CD4-positive, alpha-beta T cell (primary cell): ENCODE results near the gene GRID2. TPM values are rescaled to one million over a fixed set of nuclear protein-coding genes. Genes with fewer than 3 reads are reported as not detected.

Source experiments
- ATAC-seq: fragments of 200-7000 bp; cut with Tn5 transposase; one replicate; pipeline ENCODE4 v1.10.0; 2022; ENCODE audit warnings: mild to moderate bottlenecking; ENCODE audit not compliant: poor library complexity
- CTCF ChIA-PET: fragments of 350-600 bp; sonication (Branson Sonifier 250); formaldehyde crosslinking; loops from one replicate; lab custom pipeline; 2021; ENCODE audit warnings: antibody characterized with exemption, inconsistent platforms; lab: Charles Lee
- POLR2A ChIA-PET: fragments of 350-600 bp; sonication (Branson Sonifier 250); formaldehyde crosslinking; loops from one replicate; lab custom pipeline; 2021; ENCODE audit warnings: antibody characterized with exemption, inconsistent platforms; lab: Charles Lee
- DNase-seq, 14 experiments: peaks; one replicate each; pipeline ENCODE4 v3.0.0-alpha.2; 2013 to 2020; ENCODE audit warnings: mixed read lengths in 2 of 14
- H3K27ac ChIP-seq, 2 donors: one replicate each; pipeline versions ENCODE4 v1.5.1 to v1.7.0; 2013; ENCODE audit warnings: low read length in 2 of 2, low read depth in 1 of 2, mild to moderate bottlenecking in 1 of 2
- H3K27me3 ChIP-seq, 2 experiments: 1 replicate in 1 of 2; 2 replicates in 1 of 2; pipeline versions ENCODE4 v1.6.1 to v1.7.0; 2013; ENCODE audit warnings: low read length in 2 of 2, control low read depth in 1 of 2, mild to moderate bottlenecking in 1 of 2, moderate library complexity in 1 of 2; ENCODE audit not compliant: insufficient read depth in 2 of 2, control insufficient read depth in 1 of 2
- H3K36me3 ChIP-seq: one replicate; pipeline ENCODE4 v1.6.1; 2013; ENCODE audit warnings: low read length, control low read depth; ENCODE audit not compliant: insufficient read depth
- H3K4me1 ChIP-seq: one replicate; pipeline ENCODE4 v1.6.1; 2013; ENCODE audit warnings: low read length, control low read depth; ENCODE audit not compliant: insufficient read depth
- H3K4me3 ChIP-seq: one replicate; pipeline ENCODE4 v1.5.1; 2013; ENCODE audit warnings: mild to moderate bottlenecking, low read length, moderate library complexity
- H3K9me3 ChIP-seq, 2 experiments: 1 replicate in 1 of 2; 2 replicates in 1 of 2; pipeline versions ENCODE4 v1.6.1 to v1.7.0; 2013; ENCODE audit warnings: low read length in 2 of 2, mild to moderate bottlenecking in 2 of 2, control low read depth in 1 of 2, moderate library complexity in 1 of 2; ENCODE audit not compliant: control insufficient read depth in 1 of 2, insufficient read depth in 1 of 2
- H3K27ac Mint-ChIP-seq: one replicate; pipeline ENCODE4 v1.8.0; 2020; ENCODE audit warnings: mixed read lengths
- H3K27me3 Mint-ChIP-seq: one replicate; pipeline ENCODE4 v1.8.0; 2021; ENCODE audit warnings: mixed read lengths
- H3K36me3 Mint-ChIP-seq: one replicate; pipeline ENCODE4 v1.8.0; 2021; ENCODE audit warnings: low read depth, mixed read lengths
- H3K4me1 Mint-ChIP-seq: one replicate; pipeline ENCODE4 v1.8.0; 2021; ENCODE audit warnings: low read depth, mixed read lengths
- H3K4me3 Mint-ChIP-seq: one replicate; pipeline ENCODE4 v1.8.0; 2020; ENCODE audit warnings: mild to moderate bottlenecking, mixed read lengths
- H3K9me3 Mint-ChIP-seq: one replicate; pipeline ENCODE4 v1.8.0; 2020; ENCODE audit warnings: mixed read lengths
- intact Hi-C, 2 experiments: fragments of 100-400 bp; cut with DNase I in 1 of 2; cut with micrococcal nuclease in 1 of 2; formaldehyde crosslinking; loops; one replicate each; pipeline versions ENCODE4 v1.15.1 to v1.9.0; 2023 to 2025; cut with DNase I, micrococcal nuclease
- total RNA-seq, 174 experiments: library from RNA in 2 of 174; stranded (reverse) in 2 of 174; gene quantifications; one replicate each; pipeline ENCODE4 v1.2.3 and lab custom pipeline; 2021 to 2026
- TF ChIP-seq, protein P1 (sequence below): fragments of 200-600 bp; IDR thresholded peaks from one replicate; pipeline ENCODE4 v1.8.0; 2022; ENCODE audit warnings: antibody characterized with exemption, mild to moderate bottlenecking

GRID2 gene
- total RNA-seq, 2 experiments from 2014 or later: not detected

DNA sequence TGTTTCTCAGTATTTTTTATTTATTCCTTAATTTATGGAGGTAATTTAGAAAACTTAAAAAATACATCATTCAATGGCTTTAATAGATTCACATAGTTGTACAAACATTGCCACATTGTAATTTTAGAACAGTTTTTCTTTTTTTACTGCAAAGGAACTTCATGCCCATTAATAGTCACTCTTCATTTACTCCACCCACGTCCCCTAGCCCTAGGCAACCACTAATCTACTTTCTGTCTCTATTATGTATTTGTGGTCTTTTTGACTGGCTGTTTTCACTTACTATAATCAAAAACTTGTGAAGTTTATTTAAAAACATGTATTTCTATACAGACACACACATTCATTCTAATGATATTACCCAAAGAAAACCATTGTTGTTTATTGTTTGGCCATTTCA is 664.8 kb downstream of the GRID2 start:
- H3K36me3 ChIP-seq: no peaks in the 10 kb centered on the region
- H3K27me3 ChIP-seq: no peaks in the 10 kb centered on the region
- no peak overlapping the region for H3K4me3 Mint-ChIP-seq
- ATAC-seq (no peak), DNase-seq (no peak)
- CTCF ChIA-PET: no interaction called here
- no peaks in the 10 kb centered on the region for H3K4me1 ChIP-seq
- H3K4me3 ChIP-seq: no peak overlapping the region
- H3K9me3 Mint-ChIP-seq: peaks cover under 1% of the 10 kb centered on the region
- intact Hi-C loops: no loop called here
- TF ChIP-seq, protein P1, sequence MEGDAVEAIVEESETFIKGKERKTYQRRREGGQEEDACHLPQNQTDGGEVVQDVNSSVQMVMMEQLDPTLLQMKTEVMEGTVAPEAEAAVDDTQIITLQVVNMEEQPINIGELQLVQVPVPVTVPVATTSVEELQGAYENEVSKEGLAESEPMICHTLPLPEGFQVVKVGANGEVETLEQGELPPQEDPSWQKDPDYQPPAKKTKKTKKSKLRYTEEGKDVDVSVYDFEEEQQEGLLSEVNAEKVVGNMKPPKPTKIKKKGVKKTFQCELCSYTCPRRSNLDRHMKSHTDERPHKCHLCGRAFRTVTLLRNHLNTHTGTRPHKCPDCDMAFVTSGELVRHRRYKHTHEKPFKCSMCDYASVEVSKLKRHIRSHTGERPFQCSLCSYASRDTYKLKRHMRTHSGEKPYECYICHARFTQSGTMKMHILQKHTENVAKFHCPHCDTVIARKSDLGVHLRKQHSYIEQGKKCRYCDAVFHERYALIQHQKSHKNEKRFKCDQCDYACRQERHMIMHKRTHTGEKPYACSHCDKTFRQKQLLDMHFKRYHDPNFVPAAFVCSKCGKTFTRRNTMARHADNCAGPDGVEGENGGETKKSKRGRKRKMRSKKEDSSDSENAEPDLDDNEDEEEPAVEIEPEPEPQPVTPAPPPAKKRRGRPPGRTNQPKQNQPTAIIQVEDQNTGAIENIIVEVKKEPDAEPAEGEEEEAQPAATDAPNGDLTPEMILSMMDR: no peak
- H3K36me3 Mint-ChIP-seq: no peaks in the 10 kb centered on the region
- H3K9me3 ChIP-seq: no peaks in the 10 kb centered on the region
- no peaks in the 10 kb centered on the region for H3K27me3 Mint-ChIP-seq
- H3K27ac ChIP-seq: no peak overlapping the region
- H3K27ac Mint-ChIP-seq: no peak overlapping the region
- H3K4me1 Mint-ChIP-seq: no peaks in the 10 kb centered on the region
- POLR2A ChIA-PET: no interaction called here

DNA sequence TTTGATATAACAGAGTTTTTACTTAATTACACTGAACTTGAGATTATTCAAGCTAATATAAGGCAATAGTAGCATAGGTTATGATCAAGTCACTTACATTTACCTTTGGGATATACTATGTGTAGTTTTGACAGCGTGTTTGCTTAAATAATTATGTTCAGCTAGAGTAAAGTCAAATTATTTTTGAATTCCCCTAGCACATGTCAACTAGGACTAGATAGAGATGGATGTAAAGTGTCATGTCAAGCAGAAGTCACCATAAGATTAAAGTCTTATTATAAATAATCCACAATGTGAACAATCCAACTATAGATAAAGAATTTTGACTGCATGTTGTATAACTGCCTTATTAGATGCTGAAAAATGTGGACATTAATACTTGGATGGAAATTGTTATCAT is 665.2 kb downstream of the GRID2 start:
- H3K36me3 Mint-ChIP-seq: no peaks in the 10 kb centered on the region
- Histone ChIP-seq H3K4me3 (no peak overlapping the region), H3K9me3 (no peaks in the 10 kb centered on the region), H3K36me3 (no peaks in the 10 kb centered on the region), H3K4me1 (no peaks in the 10 kb centered on the region), H3K27me3 (no peaks in the 10 kb centered on the region), H3K27ac (no peak overlapping the region)
- ATAC-seq (no peak), DNase-seq (no peak)
- intact Hi-C loops: no loop called here
- no peaks in the 10 kb centered on the region for H3K9me3 Mint-ChIP-seq
- TF ChIP-seq, protein P1: no peak
- no peaks in the 10 kb centered on the region for H3K27me3 Mint-ChIP-seq
- no peak overlapping the region for H3K4me3 Mint-ChIP-seq
- ChIA-PET CTCF (no interaction called here), POLR2A (no interaction called here)
- no peaks in the 10 kb centered on the region for H3K4me1 Mint-ChIP-seq
- no peak overlapping the region for H3K27ac Mint-ChIP-seq

DNA sequence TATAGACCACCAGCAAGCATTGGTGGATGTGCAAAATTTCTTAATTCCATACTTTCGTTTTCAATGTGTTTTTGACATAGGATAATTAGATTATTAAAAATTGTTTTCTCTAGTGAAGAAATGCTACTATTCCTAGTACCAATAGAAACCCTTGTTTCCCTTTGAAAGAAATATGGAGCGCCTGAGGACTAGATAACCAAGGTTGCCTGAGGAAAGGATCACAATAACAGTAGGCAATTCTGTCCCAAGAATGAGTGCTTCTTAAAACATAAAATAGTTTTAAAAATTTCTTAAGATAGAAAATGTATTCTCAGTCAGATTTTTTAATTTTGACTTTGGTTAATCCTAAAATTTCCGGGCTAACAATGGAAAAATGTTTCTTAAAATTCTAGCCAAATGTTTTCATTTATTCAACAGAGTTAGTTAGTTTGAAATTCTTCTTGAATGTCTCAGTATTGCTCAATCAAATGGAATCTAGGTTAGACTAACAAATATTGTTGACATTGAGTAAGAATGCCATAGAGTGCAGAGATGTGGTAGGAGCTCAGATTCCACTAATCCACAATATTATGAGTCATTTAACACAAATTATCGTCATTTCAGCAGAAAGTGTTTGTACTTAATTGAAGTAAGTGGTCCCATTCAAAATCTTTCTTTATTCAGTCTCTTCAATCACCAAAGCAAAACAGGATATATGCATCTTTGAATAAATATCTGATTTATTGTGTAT is 666.0 kb downstream of the GRID2 start:
- Mint-ChIP-seq H3K4me1 (no peaks in the 10 kb centered on the region), H3K36me3 (no peaks in the 10 kb centered on the region), H3K27ac (no peak overlapping the region), H3K27me3 (no peaks in the 10 kb centered on the region), H3K4me3 (no peak overlapping the region), H3K9me3 (no peaks in the 10 kb centered on the region)
- TF ChIP-seq, protein P1: no peak
- H3K4me1 ChIP-seq: no peaks in the 10 kb centered on the region
- ChIA-PET POLR2A (no interaction called here), CTCF (no interaction called here)
- intact Hi-C loops: no loop called here
- no peak overlapping the region for H3K4me3 ChIP-seq
- ATAC-seq (no peak), DNase-seq (no peak)
- no peak overlapping the region for H3K27ac ChIP-seq
- no peaks in the 10 kb centered on the region for H3K36me3 ChIP-seq
- H3K27me3 ChIP-seq: no peaks in the 10 kb centered on the region
- H3K9me3 ChIP-seq: peaks cover 0 to 2% of the 10 kb centered on the region in 2 experiments
